Osteocyte (in vitro differentiated cells): Measurements from ENCODE around the gene MEG3. TPM values are rescaled to one million over a fixed set of nuclear protein-coding genes. Genes with fewer than 3 reads are reported as not detected.

Experiments used
- DNase-seq: peaks from one replicate; pipeline ENCODE4 v3.0.0; 2021; ENCODE audit warnings: mixed read lengths; ENCODE audit not compliant: unreplicated experiment; ENCODE audit errors: extremely low spot score
- H3K27ac Mint-ChIP-seq: one replicate; pipeline ENCODE4 v1.8.0; 2021; ENCODE audit warnings: mild to moderate bottlenecking, mixed read lengths; ENCODE audit not compliant: unreplicated experiment
- H3K27me3 Mint-ChIP-seq: one replicate; pipeline ENCODE4 v1.8.0; 2021; ENCODE audit warnings: mixed read lengths; ENCODE audit not compliant: unreplicated experiment
- H3K36me3 Mint-ChIP-seq: one replicate; pipeline ENCODE4 v1.8.0; 2021; ENCODE audit warnings: mixed read lengths; ENCODE audit not compliant: unreplicated experiment
- H3K4me1 Mint-ChIP-seq: one replicate; pipeline ENCODE4 v1.8.0; 2021; ENCODE audit warnings: mixed read lengths; ENCODE audit not compliant: unreplicated experiment
- H3K4me3 Mint-ChIP-seq: one replicate; pipeline ENCODE4 v1.8.0; 2021; ENCODE audit warnings: mild to moderate bottlenecking, moderate library complexity, mixed read lengths; ENCODE audit not compliant: unreplicated experiment
- H3K9me3 Mint-ChIP-seq: one replicate; pipeline ENCODE4 v1.8.0; 2021; ENCODE audit warnings: mixed read lengths; ENCODE audit not compliant: unreplicated experiment
- CTCF ChIP-seq: fragments of 200-600 bp; sonication (generic); IDR thresholded peaks from 2 replicates; pipeline ENCODE4 v1.5.0; 2021; ENCODE audit warnings: antibody characterized with exemption, mild to moderate bottlenecking, moderate library complexity
- total RNA-seq: library from RNA; stranded (reverse); gene quantifications from 2 replicates; pipeline ENCODE4 v1.2.1, GENCODE V29; 2021

Gene MEG3
- total RNA-seq, 1 donor from 2014 or later, result not detected

GRCh38 chr14:100900837-100901390 lies 75.0 kb downstream of the MEG3 start:
- peak; percentile 59 for TF ChIP-seq CTCF
- H3K36me3 Mint-ChIP-seq, result no peaks in the 10 kb centered on the region
- no peak overlapping the region for H3K4me3 Mint-ChIP-seq
- peaks cover 79% of the 10 kb centered on the region for H3K27me3 Mint-ChIP-seq
- H3K27ac Mint-ChIP-seq, result no peak overlapping the region
- H3K4me1 Mint-ChIP-seq, result peaks cover 19% of the 10 kb centered on the region
- no peaks in the 10 kb centered on the region for H3K9me3 Mint-ChIP-seq
- DNase-seq, result peak; percentile 84

GRCh38 chr14:100901391-100902183 lies 75.7 kb downstream of the MEG3 start:
- peaks cover 19% of the 10 kb centered on the region for H3K4me1 Mint-ChIP-seq
- H3K36me3 Mint-ChIP-seq, result no peaks in the 10 kb centered on the region
- peaks cover 84% of the 10 kb centered on the region for H3K27me3 Mint-ChIP-seq
- no peak for TF ChIP-seq CTCF
- H3K4me3 Mint-ChIP-seq, result no peak overlapping the region
- DNase-seq, result no peak
- no peaks in the 10 kb centered on the region for H3K9me3 Mint-ChIP-seq
- no peak overlapping the region for H3K27ac Mint-ChIP-seq

GRCh38 chr14:100902295-100903133 lies 76.6 kb downstream of the MEG3 start:
- no peak overlapping the region for H3K27ac Mint-ChIP-seq
- TF ChIP-seq CTCF, result peak; percentile 17
- H3K36me3 Mint-ChIP-seq, result no peaks in the 10 kb centered on the region
- DNase-seq, result no peak
- H3K4me1 Mint-ChIP-seq, result peaks cover 19% of the 10 kb centered on the region
- H3K4me3 Mint-ChIP-seq, result no peak overlapping the region
- no peaks in the 10 kb centered on the region for H3K9me3 Mint-ChIP-seq
- H3K27me3 Mint-ChIP-seq, result peaks cover 84% of the 10 kb centered on the region

GRCh38 chr14:100903134-100903468 lies 77.2 kb downstream of the MEG3 start:
- Mint-ChIP-seq H3K4me3 (no peak overlapping the region), H3K36me3 (no peaks in the 10 kb centered on the region), H3K4me1 (peaks cover 19% of the 10 kb centered on the region), H3K9me3 (no peaks in the 10 kb centered on the region), H3K27ac (no peak overlapping the region), H3K27me3 (peaks cover 86% of the 10 kb centered on the region)
- no peak for DNase-seq
- no peak for TF ChIP-seq CTCF
